GM21526 (cell line): ENCODE measurements around the gene CPNE9.

Experiments
- ATAC-seq: cut with Tn5 transposase; IDR thresholded peaks from one replicate; pipeline ENCODE4 v1.9.1; 2021; ENCODE audit warnings: moderate library complexity; ENCODE audit not compliant: unreplicated experiment, low FRiP score

Gene CPNE9

DNA sequence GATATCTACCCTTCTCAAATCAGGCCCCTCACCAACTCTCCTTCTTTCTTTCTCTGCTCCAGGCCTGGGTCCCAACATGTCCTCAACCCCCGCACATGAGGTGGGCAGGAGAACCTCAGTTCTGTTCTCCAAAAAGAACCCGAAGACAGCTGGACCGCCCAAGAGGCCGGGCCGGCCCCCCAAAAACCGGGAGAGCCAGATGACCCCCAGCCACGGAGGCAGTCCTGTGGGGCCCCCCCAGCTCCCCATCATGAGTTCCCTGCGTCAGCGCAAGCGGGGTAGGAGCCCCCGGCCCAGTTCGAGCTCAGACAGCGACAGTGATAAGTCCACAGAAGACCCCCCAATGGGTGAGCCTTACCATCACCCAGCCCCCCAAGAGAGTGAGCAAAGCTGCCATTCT is 40.5 kb downstream of the CPNE9 start:
- no peak for ATAC-seq

- ATAC-seq, result no peak
Observed at GRCh38 chr3:9745521-9745920, 41.9 kb downstream of the CPNE9 start.

DNA sequence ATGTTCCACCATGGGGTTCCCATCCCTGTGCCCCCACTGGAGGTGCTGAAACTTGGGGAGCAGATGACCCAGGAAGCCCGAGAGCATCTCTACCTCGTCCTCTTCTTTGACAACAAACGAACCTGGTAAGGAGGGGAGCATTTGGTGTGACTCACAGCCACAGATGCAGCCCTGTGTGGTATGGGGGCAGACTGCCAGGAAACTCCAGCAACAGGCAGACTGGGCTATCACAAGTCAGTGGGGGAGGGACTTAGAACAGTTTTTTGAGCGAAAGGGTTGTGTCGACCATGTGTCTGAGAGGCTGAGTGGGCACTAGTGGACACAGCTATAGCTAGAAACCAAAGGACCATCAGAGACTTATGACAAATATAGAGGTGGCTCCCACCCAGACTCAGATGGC is 42.7 kb downstream of the CPNE9 start:
- no peak for ATAC-seq

DNA sequence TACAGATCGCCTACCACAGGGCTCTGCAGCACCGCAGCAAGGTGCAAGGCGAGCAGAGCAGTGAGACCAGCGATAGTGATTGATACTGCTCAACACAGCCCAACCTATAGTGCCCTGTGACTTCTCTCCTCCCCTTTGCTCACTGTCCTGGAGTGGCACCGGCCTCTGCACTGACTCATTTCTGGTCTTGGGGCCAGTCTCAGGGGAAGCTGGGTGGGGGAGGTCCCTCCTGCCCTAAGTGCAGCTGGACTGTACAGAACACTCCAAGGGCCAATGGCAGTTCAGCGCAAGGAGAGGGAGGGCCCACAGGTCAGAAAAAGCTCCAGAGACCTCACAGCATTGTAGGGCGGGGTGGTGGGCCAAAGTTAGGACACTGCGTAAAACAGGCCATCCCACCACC is 43.6 kb downstream of the CPNE9 start:
- no peak for ATAC-seq

DNA sequence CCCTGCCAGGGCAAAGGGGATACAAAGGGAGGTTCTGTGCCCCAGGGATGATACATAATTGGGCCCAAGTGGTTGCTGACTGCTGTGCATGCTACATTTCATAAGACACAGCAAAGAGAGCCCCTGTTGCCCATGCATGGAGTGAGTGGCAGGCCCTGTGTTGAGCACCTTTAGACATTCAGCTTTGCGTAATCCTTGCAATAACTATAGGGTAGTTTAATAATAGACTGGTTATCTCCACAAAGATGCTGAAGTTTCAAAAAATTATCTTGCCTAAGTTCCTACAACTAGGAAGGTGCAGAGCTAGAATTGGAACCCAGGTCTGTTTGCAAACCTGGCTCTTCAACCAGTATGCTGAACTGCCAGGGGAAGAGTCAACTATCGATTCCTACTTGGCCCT is 44.4 kb downstream of the CPNE9 start:
- no peak for ATAC-seq

GRCh38 chr3:9749296-9749644 is 45.6 kb downstream of the CPNE9 start:
- no peak for ATAC-seq

DNA sequence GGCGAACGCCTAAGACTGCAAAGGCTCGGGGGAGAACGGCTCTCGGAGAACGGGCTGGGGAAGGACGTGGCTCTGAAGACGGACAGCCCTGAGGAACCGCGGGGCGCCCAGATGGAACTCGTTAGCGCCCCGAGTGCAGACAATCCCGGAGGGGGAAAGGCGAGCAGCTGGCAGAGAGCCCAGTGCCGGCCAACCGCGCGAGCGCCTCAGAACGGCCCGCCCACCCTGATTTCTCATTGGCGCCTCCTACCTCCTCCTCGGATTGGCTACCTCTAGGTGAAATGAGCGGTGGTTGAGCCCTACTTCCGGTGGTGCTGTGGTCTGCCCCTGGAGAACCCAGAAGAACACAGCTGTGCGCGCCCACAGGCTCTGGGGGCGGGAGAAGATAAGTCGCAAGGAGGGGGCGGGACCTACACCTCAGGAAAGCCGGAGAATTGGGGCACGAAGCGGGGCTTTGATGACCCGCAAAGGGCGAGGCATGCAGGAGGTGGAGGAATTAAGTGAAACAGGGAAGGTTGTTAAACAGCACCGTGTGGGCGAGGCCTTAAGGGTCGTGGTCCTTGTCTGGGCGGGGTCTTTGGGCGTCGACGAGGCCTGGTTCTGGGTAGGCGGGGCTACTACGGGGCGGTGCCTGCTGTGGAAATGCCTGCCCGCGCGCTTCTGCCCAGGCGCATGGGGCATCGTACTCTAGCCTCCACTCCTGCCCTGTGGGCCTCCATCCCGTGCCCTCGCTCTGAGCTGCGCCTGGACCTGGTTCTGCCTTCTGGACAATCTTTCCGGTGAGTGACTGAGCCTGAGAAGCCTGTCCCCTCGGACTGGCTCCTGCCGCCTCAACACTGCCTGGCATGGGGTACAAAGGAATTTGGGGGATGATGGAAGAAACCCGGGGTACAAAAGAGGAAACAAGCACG is 46.3 kb downstream of the CPNE9 start, which contains the start of gene OGG1:
Gene OGG1, plus strand, starts transcription at position 308 of the 911 bp plus-strand sequence. Its CDS starts 335 bp downstream, at position 643.
- peak; percentile 86 for ATAC-seq

DNA sequence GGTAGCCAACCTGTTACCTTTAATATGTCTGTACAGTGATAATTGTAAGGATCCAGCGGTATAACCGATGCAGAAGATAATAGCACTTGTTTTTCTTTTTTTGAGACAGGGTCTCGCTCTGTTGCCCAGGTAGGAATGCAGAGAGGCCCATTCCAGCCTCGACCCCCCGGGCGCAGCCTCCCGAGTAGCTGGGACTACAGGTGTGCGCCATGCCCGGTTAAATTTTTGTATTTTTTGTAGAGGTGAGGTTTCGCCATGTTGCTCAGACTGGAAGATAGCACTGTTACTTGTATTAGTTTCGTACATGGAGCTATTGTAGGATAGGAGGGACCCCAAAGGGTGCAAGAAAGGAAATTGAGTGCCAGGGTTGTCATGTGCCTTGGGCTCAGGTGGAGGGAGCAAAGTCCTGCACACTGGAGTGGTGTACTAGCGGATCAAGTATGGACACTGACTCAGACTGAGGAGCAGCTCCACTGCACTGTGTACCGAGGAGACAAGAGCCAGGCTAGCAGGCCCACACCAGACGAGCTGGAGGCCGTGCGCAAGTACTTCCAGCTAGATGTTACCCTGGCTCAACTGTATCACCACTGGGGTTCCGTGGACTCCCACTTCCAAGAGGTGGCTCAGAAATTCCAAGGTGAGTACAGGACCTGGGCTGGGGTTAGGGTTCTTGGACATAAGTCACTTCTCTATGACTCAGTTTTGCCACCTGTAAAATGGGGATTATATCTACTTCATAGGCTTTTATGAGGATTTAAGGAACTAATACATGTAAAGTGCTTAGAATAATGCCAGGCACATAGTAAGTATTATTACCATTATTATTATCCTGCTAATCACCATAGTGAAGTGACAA is 47.2 kb downstream of the CPNE9 start:
- ATAC-seq, result no peak

GRCh38 chr3:9754678-9755077 is 51.0 kb downstream of the CPNE9 start:
- no peak for ATAC-seq

DNA sequence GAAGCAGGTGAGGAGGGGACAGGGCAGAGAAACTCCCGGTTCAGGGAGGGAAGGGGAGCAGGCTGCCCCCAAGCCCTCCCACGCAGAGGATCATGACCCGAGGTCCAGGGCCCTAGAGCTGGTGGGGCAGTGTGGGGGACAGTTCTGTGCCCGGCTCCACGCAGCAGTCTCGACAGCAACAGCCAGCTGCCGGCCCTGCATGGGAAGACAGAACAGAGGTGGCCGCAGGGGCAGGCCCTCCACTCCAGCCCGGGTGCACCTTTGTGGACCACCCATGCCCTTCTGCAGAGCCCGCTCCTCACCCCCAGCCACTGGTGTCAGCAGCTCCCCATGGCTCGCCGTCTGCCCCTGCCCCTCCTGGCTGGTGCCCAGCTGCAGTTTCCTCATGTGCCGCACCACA is 53.8 kb downstream of the CPNE9 start:
- ATAC-seq, result no peak

DNA sequence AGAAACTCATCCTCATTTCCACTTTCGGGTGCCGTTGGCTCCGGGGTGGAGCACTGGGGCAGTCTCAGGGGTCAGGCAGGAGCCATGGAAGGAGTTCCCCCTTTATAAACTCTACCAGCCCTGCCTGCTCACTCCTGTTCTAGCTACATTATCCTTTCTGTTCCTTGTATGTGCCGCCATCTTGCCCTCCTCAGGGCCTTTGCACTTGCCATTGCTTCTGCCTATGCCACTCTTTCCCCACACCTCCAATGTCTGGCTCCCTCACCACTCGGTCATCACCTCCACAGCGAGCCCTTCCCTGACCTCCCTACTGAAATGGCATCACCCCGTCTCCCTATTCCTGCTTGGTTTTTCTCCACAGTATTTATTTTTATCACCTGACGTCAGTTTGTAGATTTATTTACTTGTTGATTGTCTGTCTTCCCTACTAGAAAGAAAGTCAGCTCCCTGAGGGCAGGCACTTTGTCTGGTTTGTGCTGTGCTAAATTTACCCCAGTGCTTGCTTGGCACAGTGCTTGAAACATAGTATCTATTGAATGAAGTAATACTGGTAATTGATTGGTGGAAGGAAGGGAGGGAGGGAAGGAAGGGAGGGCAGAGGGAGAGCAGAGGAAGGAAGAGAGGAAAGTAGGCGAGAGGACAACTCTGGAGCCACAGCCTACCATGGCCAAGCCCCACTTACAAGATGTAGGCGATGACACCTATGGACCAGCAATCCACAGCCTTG is 57.3 kb downstream of the CPNE9 start:
- ATAC-seq, result no peak

- ATAC-seq, result no peak
Observed at GRCh38 chr3:9761919-9762318, 58.3 kb downstream of the CPNE9 start.

DNA sequence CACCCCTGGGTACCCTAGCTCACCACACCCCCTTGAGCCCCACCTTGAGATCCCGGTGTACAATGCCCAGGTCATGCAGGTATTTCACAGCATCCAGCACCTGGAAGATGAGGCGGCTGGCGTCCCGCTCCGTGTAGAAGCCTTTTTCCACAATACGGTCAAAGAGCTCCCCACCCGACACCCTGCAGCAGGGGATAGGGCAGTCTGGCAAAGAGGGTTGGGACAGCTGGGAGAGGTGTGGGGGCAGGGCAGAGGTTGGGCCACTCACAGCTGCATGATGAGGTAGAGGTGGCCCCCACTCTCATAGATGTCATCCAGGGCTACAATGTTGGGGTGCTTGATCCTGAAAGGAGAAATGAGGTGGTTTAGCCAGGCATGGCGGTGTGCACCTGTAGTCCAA is 59.2 kb downstream of the CPNE9 start:
- ATAC-seq, result no peak

DNA sequence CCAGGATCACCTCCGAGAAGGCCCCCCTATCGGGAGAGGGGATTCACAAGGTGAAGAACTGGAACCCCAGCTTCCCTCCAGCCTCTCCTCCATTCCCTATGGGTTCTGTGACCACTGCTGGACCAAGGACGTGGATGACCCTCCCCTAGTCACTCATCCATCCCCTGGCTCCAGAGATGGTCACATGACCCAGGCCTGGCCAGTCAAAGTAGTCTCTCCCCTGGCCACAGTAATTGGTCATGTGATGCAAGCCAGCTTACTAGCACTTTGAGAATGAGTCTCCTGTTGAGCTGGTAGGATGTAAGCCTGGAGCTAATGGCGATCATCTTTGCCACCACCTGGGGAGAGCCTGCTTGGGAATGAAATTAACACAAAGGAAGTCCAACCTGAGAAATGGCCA is 62.2 kb downstream of the CPNE9 start:
- no peak for ATAC-seq

DNA sequence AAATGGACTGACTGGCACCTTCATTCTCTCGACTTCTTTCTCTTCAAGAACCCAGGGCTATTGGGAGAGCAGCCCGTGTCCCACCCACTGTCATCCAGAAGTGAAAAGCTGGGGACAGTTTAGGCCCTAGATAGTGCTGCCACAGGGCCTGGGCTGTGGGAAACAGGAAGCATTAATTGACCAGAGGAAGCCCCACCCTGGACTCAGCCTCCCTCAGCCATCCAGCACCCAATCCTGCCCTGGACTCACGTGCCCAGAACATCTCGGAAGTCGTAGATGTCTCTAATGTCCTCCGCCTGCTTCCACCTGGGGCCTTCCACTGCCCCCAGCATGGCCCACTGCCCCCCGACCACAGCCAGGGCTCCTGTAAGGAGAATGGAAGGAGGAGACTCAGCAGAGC is 63.8 kb downstream of the CPNE9 start:
- ATAC-seq, result no peak

GRCh38 chr3:9768141-9768775 is 64.6 kb downstream of the CPNE9 start:
- ATAC-seq, result no peak

- ATAC-seq, result no peak
Observed at GRCh38 chr3:9769012-9769411, 65.4 kb downstream of the CPNE9 start.

DNA sequence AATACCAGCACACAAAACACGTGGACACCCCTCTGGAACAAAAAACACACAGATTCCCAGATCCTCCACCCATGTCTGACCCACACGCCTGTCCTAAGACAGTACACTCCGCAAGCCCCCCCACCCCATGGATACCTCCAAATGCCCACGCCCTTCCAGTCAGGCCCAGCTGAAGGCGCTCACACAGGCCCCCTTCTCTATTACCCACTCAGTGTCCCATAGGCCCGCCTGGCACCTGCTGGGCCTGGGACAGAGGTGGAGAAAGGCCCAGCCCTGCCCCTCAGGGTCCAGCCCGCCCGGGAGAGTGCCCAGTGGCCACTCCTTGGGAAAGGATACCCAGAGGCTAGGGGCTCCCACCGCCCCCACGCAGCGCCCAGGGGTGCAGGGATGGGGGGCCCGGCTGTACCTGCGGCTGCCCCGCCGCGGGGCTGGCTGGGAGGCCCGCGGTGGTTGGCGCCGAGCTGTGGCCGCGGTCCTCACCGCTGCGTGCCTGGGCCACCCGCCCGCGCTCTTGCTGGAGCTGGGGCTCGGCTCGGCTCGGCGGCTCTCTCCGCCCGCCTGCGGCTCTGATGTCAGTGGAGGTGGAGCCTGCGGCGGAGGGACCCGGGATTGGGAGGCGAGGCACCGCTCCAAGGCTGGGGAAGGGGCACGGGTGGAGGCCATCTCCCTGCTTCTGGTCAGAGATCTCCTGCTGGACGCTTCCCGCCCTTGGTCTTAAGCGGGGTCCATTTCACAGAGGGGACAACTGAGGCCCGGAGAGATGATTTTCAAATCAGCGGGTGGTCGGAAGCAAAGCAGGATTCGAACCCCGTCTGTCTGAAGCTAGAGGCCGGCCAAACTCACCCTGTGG is 66.0 kb downstream of the CPNE9 start, which contains the start of gene CAMK1:
Gene CAMK1, minus strand, starts transcription at position 522 of the 850 bp plus-strand sequence. CDS start 2,198 bp downstream, outside the sequence.
- no peak for ATAC-seq

- ATAC-seq, result no peak
Observed at GRCh38 chr3:9770276-9770812, 66.7 kb downstream of the CPNE9 start.
